GM12878 (cell line): Measurements from ENCODE around the gene ZNF527. TPM values are rescaled to one million over a fixed set of nuclear protein-coding genes. Genes with fewer than 3 reads are reported as not detected.

Experiments
- CBX5 ChIP-seq: sonication (generic); IDR thresholded peaks from 2 replicates; pipeline ENCODE4 v1.6.1; 2016; ENCODE audit warnings: low read depth, moderate library complexity, mild to moderate bottlenecking, inconsistent platforms
- CREM ChIP-seq: IDR thresholded peaks from 2 replicates; pipeline ENCODE4 v1.6.1; 2014; ENCODE audit warnings: antibody characterized with exemption, low read depth
- EGR1 ChIP-seq, 2 experiments: IDR thresholded peaks; 1 replicate in 1 of 2; 2 replicates in 1 of 2; pipeline ENCODE4 v1.6.1; 2011 to 2012; ENCODE audit warnings: low read depth in 2 of 2, low read length in 2 of 2, borderline replicate concordance in 1 of 2, mild to moderate bottlenecking in 1 of 2, moderate library complexity in 1 of 2
- ESRRA ChIP-seq: IDR thresholded peaks from 2 replicates; pipeline ENCODE4 v1.6.1; 2012; ENCODE audit warnings: mild to moderate bottlenecking, low read length, improper control_type of control experiment
- GATAD2B ChIP-seq: fragments of 450-650 bp; conservative IDR thresholded peaks from 2 replicates; pipeline ENCODE4 v1.6.1; 2017; ENCODE audit warnings: low read depth, mild to moderate bottlenecking, moderate library complexity
- NR2F1 ChIP-seq: fragments of 450-650 bp; conservative IDR thresholded peaks from 2 replicates; pipeline ENCODE4 v1.6.1; 2017; ENCODE audit warnings: mild to moderate bottlenecking
- PAX5 ChIP-seq: IDR thresholded peaks from 2 replicates; pipeline ENCODE4 v1.6.1; 2011; ENCODE audit warnings: low read depth, low read length, borderline replicate concordance
- SMAD5 ChIP-seq: IDR thresholded peaks from 2 replicates; pipeline ENCODE4 v1.6.1; 2016; ENCODE audit warnings: antibody characterized with exemption, low read depth
- TCF3 ChIP-seq: IDR thresholded peaks from 2 replicates; pipeline ENCODE4 v1.6.1; 2012; ENCODE audit warnings: low read depth, mild to moderate bottlenecking, low read length, borderline replicate concordance; ENCODE audit not compliant: insufficient read depth
- ZNF207 ChIP-seq: fragments of 450-650 bp; IDR thresholded peaks from 2 replicates; pipeline ENCODE4 v1.6.1; 2014; ENCODE audit warnings: antibody characterized with exemption, mild to moderate bottlenecking, borderline replicate concordance
- ZNF24 ChIP-seq: fragments of 450-650 bp; IDR thresholded peaks from 2 replicates; pipeline ENCODE4 v1.6.1; 2017; ENCODE audit warnings: antibody characterized with exemption, mild to moderate bottlenecking
- ZNF592 ChIP-seq: fragments of 450-650 bp; IDR thresholded peaks from 2 replicates; pipeline ENCODE4 v1.6.1; 2017; ENCODE audit warnings: mild to moderate bottlenecking, moderate library complexity
- polyA plus RNA-seq, 11 experiments: library from polyadenylated mRNA; depleted of rRNA in 4 of 11; unstranded in 6 of 11; stranded (reverse) in 5 of 11; fragments of >200 nt; fragmentation: Nextera tagmentation in 4 of 11; fragmentation: Illumina TruSeq in 1 of 11; extraction: Ambion mirVana in 4 of 11; extraction: Trizol in 1 of 11; gene quantifications; 1 replicate in 1 of 11; 2 replicates in 10 of 11; pipeline versions ENCODE4 v1.2.1 to v1.2.3, GENCODE V29; 2011 to 2016; ENCODE audit warnings: inconsistent platforms in 2 of 11, missing spikeins in 2 of 11, low read depth in 1 of 11
- total RNA-seq, 4 experiments: library from RNA; depleted of rRNA in 3 of 4; stranded (reverse); fragments of >200 nt in 3 of 4; fragmentation: Illumina TruSeq in 1 of 4; extraction: Trizol in 1 of 4; gene quantifications; 2 replicates each; pipeline versions ENCODE4 v1.2.1 to v1.2.3, GENCODE V29; 2013 to 2021

Gene ZNF527
- total and polyA plus RNA-seq, 10 of the 15 experiments (the other 5 are each of a cell fraction or from before 2014, with no cell fraction given) = 2.0 to 5.6 (median 3.6) TPM

GRCh38 chr19:37334179-37335071, 36.5 kb upstream of the ZNF527 start (continued):
- no peak for TF ChIP-seq ZNF24
- TF ChIP-seq ZNF207 = no peak
- 0 out of 2 replicates have a peak, but pooled peaks have one; percentile 34 for TF ChIP-seq SMAD5
- peak; percentile 46; the same call in 1 of the 2 replicates for TF ChIP-seq PAX5
- peak; percentile 40; the same call in 1 of the 2 replicates for TF ChIP-seq NR2F1
- peak; percentile 97 for TF ChIP-seq CREM
- no peak for TF ChIP-seq GATAD2B
- peak; percentile 46; the same call in 1 of the 2 replicates for TF ChIP-seq ESRRA
- peak; percentile 62; the same call in 1 of the 2 replicates for TF ChIP-seq ZNF592
- TF ChIP-seq TCF3 = no peak
- no peak for TF ChIP-seq CBX5
- no peak for TF ChIP-seq EGR1 (IDR thresholded peaks at IDR 0.05; ENCODE audit: borderline replicate concordance in 1 of 2, low read depth in 2 of 2, low read length in 2 of 2)
- TF ChIP-seq, all 136 proteins: peak for 49
